Suppressor macrophage treated with lipopolysaccharide for 4 hours (primary cell): ENCODE data around the gene FAM83G.

Experiments
- DNase-seq: peaks from one replicate; pipeline ENCODE4 v3.0.0-alpha.2; 2020

The FAM83G gene

DNA sequence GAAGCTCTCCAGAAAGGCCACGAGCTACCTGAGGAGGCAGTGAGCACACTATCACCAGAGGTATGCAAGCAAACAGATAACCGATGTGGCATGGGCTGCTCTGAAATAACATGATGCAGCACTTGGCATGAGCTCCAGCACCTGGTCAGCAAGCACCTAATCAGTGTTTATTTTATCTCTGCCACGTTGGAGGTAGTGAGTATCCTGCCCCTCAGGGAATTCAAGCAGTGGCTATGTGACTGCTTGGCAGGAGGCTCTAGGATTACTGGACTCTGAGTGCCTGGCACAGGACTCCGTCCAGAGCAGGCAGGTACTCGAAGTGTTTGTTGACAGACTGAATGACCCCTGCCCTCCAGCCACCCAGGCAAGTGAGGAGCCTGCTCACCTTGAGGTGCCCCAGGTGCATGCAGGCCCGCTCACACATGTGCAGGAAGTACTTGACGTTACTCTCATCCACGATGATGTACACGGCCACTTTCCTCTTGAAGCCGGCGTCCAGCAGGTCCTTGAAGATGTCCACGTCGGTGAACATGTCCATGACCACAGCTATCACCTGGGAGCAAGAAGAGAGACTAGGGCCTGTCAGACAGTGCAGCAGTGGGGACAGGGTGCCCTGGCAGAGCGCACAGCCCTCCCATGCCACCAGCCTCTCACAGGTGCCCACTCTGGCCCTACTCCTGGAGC lies 16.6 kb downstream of the FAM83G start:
- DNase-seq: no peak

DNA sequence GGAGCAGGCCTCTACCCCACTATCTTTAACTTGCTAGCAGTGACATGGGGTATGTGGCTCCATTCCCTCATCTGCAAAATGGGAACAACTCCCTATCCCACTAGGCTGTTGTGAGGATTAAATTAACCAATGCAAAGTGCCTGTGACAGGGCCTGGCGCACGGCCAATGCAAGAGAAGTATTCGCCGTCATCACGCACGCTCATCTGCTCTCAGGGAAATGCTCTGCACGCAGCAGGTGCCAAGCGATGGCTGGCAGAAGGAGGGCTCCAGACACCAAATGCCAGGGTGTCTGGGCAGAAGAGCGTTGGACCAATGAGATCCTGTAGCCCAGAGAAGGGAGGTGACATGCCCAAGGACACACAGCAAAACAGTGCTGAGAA lies 17.3 kb downstream of the FAM83G start:
- no peak for DNase-seq

DNA sequence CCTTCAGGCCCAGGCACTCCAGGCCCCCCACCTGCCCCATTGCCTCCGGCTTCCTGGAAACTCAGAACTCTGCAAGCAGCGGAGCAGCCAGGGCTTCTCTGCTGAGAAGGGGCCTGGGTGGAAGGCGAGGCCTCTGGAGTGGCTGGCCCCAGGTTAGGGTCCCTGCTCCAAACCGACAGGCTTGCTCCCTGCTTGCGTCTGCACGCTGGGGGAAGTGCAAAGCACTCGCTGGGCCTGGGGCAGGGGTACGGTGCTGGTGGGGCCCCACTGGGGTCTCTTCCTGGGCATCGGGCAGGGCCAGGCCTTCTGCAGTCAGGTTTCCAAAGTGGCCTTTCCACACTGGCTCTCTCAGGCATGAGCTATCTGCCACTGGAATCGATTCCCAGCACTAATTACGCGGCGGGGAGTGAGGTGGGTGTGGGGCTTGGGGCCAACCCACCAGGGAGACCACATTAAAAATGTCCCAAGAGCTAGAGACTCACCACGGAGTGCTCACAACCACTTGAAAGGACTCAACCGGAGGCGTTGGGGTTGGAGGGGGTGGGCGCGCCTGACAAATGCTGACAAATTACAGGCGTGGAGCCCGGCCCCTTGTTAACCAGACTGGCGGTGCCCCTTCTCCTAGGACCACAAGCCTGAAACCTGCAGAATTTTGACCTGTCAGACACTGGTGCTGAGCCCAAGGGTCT lies 17.9 kb downstream of the FAM83G start:
- no peak for DNase-seq

DNA sequence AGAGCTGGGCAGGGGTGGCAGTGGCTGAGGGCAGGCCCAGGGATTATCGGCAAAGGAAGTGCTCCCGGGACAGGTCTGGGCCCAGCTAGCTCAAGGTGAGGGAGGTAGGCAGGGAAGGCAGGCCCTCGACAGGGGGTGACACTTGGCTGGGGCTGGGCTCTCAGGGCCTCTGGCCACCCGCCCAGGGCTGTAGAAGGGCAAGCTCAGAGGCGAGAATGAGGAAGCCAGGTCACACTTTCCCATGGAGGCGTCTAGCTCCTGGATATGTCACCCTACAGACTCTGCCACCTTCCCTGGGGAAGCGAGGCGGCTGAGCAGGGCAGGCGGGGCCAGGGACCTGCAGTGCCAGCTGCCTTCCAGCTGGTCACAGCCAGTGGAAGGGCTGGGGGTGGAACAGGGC lies 19.1 kb downstream of the FAM83G start:
- no peak for DNase-seq

DNA sequence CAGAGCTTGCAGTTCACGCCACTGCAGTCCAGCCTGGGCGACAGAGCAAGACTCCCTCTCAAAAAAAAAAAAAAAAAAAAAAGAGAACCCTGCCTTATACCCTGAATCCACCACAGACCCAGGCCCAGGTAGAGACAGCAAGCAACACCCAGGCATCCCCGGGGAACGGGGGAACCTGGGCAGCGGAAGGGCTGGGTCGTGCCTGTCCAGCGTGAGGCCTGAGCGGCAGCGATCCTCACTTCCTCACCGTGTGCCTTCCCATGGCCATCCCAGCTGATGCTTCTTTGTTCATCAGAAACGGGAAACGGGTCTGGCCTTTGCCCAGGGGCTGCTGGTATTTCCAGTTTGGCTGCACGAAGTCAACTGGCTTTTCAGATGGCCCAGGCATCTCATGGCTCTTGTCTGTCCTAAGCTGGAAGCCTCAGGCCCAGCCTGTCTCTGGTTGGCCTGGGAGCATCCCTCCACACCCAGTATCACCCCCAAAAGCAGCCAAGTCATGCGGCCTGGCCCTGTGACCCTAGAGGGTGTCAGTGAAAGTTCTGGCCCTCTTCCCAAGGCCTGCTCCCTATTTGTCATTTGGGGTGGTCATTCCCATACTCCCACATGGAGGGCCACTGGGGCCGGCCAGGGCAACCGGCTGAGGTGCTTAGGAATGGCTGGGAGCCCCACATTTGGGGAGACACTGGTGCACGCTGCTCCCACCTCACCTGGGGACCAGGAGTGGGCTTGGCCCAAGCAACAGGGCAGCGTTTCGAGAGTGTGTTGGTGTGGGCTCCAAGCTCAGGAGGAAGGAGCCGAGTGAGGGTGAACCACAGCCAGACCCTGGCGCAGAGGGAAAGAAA lies 20.1 kb downstream of the FAM83G start:
- no peak for DNase-seq

DNA sequence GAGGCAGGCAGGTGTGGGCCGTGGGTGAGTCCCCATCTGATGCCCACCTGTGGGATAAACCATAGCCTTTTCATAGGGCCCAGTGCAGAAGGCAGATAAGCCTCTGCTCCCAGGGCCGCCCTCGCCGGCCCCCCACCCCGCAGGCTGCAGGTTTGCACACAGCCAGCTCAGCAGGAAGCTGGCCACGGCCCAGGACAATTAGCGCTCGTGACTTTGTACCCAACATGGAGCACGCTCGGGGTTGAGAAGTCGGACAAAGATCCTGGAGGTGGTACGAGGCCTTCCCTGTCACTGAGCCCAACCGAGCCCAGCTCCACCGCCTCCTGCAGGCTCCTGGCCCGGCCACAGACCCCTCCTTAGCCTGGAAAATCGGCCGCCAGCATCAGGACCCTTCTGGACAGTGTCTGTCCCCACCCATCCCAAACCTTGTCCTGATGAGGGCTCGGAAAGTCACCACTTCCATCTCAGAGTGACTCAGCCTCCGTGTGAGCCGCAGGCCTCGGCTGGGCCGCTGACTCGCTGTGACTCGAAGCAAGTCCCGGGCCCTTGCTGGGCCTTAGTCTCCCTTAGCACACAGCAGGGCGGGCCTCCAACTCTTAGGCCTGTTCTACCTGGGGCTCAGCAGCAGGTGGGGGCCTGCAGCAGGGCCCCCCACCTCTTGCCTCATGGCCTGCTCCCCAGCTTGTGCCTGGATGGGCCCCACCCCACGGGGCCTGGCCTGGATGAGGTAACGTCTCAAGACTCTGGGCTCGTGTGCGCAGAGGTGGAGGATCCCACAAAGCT lies 22.7 kb downstream of the FAM83G start:
- DNase-seq: peak; percentile 55

DNA sequence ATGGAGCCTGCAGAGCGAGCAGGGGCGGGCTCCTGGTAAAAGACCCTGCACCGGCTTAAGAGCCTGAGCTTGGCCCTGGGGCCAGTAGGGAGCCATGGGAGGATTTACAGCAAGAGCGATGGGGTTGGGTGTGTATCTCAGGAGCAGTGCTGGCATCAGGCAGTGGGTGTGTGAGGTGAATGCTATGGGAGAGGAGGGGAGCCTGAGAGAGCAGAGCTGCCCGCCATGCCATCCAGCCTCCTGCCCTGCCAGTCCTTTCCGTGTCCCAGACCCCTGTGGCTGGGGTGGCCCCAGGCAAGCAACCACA lies 23.3 kb downstream of the FAM83G start:
- no peak for DNase-seq

DNA sequence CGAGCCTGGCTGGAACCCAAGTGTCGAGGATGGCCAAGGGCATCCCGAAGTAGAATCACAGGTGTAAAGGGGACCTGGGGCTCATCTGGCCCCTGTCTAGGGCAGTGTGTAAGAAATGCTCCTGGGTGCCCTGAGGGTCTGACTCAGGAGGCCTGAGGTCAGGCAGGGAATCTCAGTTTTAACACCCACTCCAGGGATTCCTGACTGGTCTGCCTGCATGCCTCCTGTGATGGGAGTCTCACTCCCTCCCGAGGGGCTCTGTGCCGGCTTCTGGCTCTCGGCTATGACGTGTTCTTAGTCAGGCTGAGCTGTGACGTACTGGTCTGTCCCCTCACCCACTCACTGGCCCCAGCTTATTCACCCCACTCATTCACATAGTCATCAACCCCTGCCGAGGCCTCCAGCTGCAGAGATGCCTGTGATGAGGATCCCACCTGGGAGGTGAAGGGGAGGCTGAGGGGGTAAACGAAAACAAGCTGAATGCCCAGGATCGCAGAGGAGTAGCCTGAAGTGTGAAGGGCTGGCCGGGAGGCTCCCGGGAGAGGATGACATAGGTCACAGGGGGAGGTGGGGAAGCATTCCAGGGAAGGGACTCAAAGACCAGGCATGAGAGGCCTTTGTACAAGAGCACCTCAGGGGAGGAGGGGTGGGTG lies 23.8 kb downstream of the FAM83G start:
- DNase-seq: no peak

DNA sequence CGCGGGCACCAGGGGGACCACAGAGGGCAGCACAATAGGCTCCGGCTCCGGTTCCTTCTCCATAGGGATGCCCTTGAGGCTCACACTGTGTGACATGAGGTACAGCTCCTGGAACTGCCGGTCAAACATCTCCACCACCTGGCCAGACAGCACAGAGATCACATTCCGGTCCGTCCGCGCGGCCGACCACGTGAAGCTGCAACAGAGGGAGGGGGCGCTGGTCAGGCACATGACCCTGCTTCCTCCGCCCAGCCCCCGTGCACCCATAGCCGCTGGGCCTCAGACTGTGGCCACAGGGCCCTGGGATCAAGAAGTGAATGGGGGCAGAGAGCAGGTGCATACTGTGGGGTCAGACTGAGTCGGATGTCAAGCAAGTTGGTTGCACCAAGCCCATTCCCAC lies 25.9 kb downstream of the FAM83G start:
- no peak for DNase-seq

DNA sequence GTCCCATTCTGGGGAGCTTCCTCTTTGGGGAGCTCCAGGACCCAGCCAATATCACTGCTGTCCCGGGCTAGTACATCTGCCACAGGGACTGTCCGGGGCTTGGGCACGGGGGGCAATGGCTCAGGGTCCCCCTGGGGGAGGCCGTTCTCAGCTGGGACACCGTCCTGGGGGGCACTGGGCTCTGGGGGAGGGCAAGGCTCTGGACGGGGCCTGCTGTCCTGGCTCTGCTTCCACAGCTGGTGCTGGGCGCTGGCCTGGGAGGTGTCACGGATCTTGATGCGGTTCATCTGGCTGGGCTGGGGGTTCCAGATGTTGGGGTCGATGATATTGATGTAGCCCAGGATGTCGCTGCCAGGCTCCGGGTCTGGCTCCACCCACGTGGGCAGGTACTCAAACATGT lies 26.5 kb downstream of the FAM83G start:
- DNase-seq: no peak

DNA sequence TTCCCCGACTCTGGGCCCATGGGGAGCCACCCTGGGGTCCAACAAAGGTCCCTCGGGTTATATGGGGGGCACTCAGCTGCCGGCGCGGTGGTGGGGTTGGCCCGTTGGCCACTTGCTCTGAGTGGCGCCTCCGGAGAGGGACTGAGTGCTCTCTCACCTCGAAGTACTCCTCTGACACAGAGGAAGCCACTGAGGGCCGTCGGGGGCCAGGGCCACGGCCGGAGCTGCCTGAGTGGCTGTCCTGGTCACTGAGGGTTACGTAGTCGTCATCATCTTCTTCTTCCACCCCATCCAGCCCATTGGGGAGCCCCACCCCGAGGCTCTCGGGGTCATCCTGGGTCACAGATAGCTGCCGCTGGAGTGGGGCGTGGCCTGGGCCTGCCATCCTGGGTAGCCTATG lies 26.9 kb downstream of the FAM83G start:
- DNase-seq: no peak

DNA sequence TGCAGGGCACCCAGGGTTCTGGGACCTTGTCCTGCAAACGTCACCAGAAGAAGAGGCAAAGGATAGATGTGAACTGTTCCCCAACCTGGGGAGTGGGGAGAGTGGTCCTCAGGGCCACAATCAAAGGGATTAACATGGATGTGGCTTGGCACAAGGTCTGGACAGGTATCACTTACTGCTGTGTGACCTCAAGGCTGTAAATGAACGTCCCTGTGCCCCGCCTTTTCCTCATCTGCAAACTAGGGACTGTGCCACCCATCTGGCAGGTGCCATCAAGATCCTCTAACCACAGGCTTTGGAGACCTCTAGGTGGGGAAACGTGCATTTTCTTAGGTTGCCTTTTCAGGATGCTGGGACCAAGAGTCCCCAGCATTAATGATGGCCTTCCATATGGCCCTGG lies 27.5 kb downstream of the FAM83G start:
- no peak for DNase-seq

DNA sequence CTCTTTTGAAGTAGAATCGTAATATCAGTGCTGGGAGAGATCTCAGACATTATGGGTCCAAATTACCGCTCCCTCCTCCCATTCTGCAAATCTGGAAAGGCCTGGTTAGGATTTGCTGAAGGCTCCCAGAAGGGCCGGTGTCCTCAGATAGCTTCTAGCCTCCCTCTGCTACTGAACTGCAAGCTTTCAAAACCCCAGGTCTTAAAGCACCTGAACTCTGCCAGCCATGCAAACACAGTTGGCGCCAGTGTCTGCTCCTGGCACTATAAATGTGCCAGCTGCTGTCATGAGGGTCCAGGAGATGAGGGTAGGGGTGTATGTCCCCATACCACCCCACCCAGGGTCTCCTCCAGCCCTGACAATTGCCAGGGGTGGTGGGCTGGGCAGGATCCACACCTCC lies 28.4 kb downstream of the FAM83G start:
- no peak for DNase-seq

DNA sequence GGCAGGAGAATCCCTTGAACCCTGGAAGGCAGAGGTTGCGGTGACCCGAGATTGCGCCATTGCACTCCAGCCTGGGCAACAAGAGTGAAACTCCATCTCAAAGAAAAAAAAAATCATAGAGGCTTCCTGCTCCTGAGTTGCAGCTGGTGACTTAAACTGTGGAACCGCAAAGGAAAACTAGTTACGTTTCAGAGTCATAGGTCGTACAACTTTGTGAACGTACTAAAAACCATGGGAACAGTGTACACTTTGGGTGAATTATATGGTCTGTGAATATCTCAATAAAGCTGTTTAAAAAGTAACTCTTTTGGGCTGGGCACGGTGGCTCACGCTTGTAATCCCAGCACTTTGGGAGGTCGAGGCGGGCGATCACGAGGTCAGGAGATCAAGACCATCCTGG lies 29.0 kb downstream of the FAM83G start:
- DNase-seq: no peak

DNA sequence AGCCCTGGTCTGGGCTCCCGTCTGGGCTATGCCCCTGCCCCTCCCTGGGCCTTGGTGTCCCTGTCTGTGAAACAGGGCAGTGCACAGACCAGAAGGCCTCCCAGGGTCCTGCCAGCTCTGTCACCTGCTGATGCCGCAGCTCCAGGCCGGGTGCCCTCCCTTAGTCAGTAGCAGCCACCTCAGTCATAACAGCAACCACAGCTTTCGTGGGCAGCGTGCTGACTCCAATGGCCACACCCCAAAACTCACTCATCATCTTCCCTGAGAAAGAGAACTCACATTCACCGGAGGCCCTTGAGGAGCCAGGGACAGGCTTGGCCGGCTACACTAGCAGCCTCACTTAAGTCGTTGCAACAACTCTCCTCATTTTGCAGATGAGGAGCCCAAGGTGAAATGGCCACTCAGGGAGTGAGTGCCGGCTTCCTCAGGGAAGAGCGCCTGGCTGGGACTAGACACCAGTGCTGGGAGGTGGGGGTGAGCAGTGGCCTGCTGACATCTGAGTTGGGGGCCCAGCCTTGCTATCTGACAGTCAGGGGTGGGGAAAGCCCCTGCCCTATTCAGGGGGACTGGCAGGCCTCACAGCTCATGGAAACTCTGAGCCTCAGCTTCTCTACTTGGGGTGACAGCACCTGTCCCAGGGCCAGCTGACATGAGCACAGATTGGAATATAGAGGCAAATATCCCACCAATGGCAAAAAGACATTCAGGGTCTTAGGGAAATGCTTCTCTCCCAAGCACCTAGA lies 30.0 kb downstream of the FAM83G start:
- DNase-seq: peak; percentile 6

DNA sequence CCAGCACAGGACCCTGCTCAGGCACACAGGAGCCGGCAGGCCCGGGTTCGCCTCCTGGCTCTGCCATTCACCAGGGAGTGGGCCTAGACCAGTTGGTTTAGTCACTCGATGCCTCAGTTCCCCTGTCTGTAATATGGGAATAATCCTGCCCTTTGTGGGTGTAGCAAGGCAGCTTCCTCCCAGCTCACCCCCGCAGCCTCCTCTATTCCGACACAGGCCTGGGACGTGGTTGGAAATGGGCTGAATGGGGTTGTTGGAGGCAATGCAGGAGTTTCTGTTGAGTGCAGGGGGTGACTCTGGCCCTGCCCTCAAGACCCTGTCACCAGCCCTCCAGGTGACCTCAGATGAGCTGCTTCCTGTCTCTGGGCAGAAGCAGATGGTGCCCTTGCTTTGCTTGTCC lies 32.8 kb downstream of the FAM83G start:
- DNase-seq: no peak

DNA sequence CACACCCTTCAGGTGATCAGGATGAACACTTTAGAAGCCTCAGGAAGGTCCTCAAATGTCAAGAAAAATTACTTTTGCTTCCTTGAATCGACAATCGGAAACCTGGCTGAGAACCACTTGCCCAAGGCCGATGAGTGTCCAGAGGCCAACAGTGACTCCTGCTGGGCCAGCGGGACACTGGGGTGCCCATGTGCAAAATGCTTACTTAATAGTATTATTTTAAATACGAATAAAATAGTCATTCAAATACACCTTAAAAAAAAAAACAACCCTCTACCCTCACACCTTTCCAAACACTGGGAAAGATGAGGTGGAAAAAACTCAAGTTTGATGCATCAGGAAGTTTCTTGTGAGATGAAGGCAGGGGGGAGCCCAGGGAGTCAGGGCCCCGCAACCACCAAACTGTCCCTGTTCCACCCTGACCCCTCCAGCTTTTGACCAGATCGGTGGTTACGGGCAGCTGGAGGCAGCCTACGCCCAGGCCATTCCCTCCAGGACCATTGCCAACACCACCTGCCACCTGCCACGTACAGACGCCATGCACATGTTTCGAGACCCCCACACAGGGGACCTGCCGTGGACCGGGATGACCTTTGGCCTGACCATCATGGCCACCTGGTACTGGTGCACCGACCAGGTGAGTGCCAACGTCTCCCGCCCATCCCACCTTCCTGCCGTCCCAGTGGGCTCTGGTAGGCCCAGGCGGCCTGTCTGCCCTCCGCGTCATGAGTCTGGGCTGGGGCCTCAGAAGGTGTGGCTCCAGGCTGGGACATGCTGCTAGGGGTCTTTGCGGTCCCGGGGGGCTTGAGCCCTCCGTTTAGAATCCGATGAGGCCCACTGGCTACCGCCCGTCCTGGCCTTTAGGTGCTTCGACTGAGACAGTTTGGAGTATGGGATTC lies 33.7 kb downstream of the FAM83G start:
- DNase-seq: no peak

DNA sequence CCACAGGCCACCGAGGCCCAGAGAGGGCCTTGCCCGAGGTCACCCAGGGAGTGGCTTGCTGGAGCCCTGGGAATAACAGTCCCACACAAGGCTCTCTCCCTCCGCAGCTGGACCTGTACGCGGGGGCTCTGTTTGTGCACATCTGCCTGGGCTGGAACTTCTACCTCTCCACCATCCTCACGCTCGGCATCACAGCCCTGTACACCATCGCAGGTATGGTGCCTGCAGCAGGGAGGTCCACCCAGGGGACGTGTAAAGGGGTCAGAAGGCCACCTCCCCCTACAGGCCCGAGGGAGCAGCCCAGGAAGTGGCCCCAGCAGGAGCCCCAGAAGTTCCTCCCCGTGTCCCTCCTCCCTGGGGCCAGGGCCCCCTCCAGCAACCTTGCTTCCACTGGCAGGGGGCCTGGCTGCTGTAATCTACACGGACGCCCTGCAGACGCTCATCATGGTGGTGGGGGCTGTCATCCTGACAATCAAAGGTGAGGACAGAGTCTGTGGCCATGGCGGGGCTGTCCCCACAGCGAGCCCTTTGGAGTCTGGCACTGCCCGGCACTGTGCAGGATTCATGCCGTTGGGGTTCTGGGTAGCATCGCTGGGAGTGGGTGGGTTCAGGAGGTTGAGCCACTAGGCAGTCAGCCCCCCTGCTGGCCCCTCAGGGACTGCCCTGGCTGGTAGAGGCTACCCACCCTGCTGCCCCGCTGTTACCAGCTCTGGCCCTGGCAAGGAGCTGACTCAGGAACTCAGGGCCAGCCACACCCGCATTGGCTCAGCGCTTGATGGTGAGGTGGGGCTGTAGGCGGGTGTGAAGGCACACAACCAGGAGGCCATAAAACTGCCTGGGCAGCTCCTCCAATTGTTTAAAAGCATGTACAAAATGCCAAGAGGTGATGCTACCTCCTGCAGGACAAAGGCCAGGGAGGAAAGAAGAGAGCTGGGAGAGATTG lies 35.3 kb downstream of the FAM83G start:
- DNase-seq: peak; percentile 21

DNA sequence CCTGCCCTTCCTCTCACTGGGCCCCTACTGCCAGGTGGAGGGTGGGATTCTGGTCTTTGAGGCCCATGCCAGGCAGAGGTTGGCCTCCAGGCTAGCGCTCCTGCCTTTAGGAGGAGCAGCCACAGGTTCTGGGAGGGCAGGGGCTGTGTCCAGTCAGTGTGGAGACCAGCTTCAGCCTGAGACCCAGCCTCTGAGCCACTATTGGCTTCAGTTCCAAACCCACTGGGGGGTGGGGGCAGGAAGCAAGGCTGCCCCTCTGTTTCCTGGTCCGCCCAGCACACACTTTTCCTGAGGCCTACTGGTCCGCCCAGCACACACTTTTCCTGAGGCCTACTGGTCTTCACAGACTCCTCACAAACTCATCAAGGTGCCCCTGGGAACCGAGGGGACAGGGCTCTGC lies 36.2 kb downstream of the FAM83G start:
- no peak for DNase-seq

DNA sequence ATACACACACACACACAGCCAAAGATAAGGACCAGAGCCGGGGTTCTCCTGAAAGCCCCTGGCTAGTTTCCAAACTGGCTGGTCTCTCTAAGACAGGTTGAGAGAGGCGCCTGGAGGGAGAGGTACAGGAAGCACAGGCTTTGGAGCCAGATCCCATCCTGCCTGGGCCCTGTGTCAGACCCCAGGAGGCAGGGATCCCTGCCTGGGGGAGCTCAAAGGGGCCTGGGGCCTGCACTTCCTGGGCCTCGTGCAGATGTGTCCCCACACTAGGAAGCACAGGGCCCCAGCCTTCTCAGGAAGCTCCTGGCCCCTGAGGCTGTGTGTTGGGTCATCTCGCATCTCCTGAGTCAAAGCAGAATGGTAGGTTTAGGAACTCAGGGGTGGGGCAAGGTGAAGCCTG lies 36.6 kb downstream of the FAM83G start:
- no peak for DNase-seq
